Liver (tissue), 3 donors: ENCODE results near the gene SLC25A29.

ENCODE experiments used
- ATF3 ChIP-seq: IDR thresholded peaks from 2 replicates; pipeline ENCODE4 v1.6.1; 2016; ENCODE audit warnings: antibody characterized with exemption
- CTCF ChIP-seq: fragments of 150-350 bp; IDR thresholded peaks from 2 replicates; pipeline ENCODE4 v1.5.1; 2017; ENCODE audit warnings: improper control_type of control experiment, low read depth, low read length; ENCODE audit not compliant: missing input control
- GABPA ChIP-seq, 2 donors: IDR thresholded peaks in 1 of 2; conservative IDR thresholded peaks in 1 of 2; 2 replicates each; pipeline ENCODE4 v1.6.1; 2016; ENCODE audit warnings: antibody characterized with exemption in 2 of 2, mild to moderate bottlenecking in 1 of 2, moderate library complexity in 1 of 2
- JUND ChIP-seq, 2 donors: IDR thresholded peaks; 2 replicates each; pipeline ENCODE4 v1.6.1; 2016; ENCODE audit warnings: antibody characterized with exemption in 2 of 2
- MAX ChIP-seq: IDR thresholded peaks from 2 replicates; pipeline ENCODE4 v1.6.1; 2016; ENCODE audit warnings: antibody characterized with exemption
- donor health status: healthy.
- donor health status: healthy.

GRCh38 chr14:100321473-100322137 is 15.4 kb upstream of the SLC25A29 start:
- TF ChIP-seq MAX (no peak), CTCF (no peak), JUND (IDR thresholded peaks at IDR 0.05) (no peak), GABPA (IDR thresholded peaks at IDR 0.05 in 1 of 2, conservative IDR thresholded peaks at IDR 0.05 in 1 of 2) (no peak), ATF3 (no peak)
